ENCODE results near the gene IL17B. TPM values are rescaled to one million over a fixed set of nuclear protein-coding genes. Genes with fewer than 3 reads are reported as not detected.

IL17B gene
- total RNA-seq, 4 donors from 2014 or later = 2.0 to 2.5 (median 2.1) TPM; not detected in 1

- H3K27ac ChIP-seq = peak overlapping the region; percentile 52 to 90 (median 72)
- no peak for DNase-seq
- intact Hi-C loops (cut with DNase I) = no loop called here
- H3K4me3 ChIP-seq = peak overlapping the region in 1 of 4 donors; percentile 66
- peaks cover 12 to 94% (median 43%) of the 10 kb centered on the region in 3 donors for H3K4me1 ChIP-seq
- whole genome bisulfite sequencing, 2 donors = 66 to 67% methylated on average over 6 of the region's 6 CpGs
- no peaks in the 10 kb centered on the region for H3K9me3 ChIP-seq
- H3K36me3 ChIP-seq = peaks cover 0 to 9% (median 0%) of the 10 kb centered on the region in 3 donors
- H3K27me3 ChIP-seq = no peaks in the 10 kb centered on the region
- no peak for TF ChIP-seq CTCF (IDR thresholded peaks at IDR 0.05)
- no peak for TF ChIP-seq POLR2A (IDR thresholded peaks at IDR 0.05)
Measured at GRCh38 chr5:149418910-149419531, 39.9 kb upstream of the IL17B start.

GRCh38 chr5:149417711-149418368 lies 38.7 kb upstream of the IL17B start:
- DNase-seq = no peak
- H3K4me3 ChIP-seq = peak overlapping the region in 3 of 4 donors; percentile 13 to 66 (median 25)
- H3K36me3 ChIP-seq = peaks cover 0 to 9% (median 0%) of the 10 kb centered on the region in 3 donors
- H3K4me1 ChIP-seq = peaks cover 7 to 82% (median 34%) of the 10 kb centered on the region in 3 donors
- 53 to 60% methylated on average over 8 to 9 of the region's 9 CpGs for WGBS, 2 donors
- H3K27ac ChIP-seq = peak overlapping the region; percentile 53 to 90 (median 88)
- intact Hi-C loops (cut with DNase I) = no loop called here
- TF ChIP-seq POLR2A (IDR thresholded peaks at IDR 0.05) = no peak
- no peaks in the 10 kb centered on the region for H3K9me3 ChIP-seq
- H3K27me3 ChIP-seq = no peaks in the 10 kb centered on the region

DNA sequence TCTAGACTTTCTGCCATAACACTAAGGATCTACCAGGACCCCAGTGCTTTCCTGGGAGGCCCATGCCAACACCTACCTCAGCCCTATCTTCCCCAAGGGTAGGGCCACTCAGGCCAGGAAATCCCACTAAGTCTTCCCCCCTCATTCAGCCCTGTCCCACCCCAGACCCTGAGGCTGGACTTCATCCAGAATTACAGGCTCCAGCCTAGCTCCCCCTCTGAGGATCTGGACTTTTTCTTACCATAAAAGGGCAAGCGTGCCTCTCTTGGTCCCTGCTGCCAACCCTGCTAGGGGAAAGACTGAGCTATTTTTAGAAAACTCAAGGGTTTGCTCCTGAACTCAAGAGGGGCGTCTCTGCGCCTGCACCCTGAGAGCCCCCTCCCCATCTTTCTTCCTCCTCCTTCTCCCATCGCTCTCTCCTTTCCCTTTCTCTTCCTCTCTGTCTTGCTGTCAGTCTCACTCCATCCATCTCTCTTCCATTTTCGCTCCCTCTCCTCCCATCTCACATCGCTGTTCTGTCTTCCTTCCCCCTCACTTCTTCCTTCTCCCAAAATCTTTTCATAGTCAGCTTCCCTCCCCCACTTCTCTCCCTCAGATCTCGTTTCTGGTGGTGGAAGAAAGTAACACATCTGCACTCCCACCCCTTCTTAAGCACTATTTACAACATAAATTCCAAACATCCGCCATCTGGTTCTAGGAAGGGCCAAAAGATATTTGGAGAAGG lies 38.1 kb upstream of the IL17B start:
- Histone ChIP-seq H3K9me3 (no peaks in the 10 kb centered on the region), H3K4me3 (peak overlapping the region in 3 of 4 donors; percentile 25 to 66 (median 51)), H3K27me3 (no peaks in the 10 kb centered on the region), H3K4me1 (peaks cover under 1 to 81% (median 27%) of the 10 kb centered on the region in 3 donors), H3K36me3 (peaks cover 0 to 9% (median 0%) of the 10 kb centered on the region in 3 donors), H3K27ac (peak overlapping the region; percentile 53 to 90 (median 88))
- intact Hi-C loops (cut with DNase I) = no loop called here
- TF ChIP-seq CTCF (IDR thresholded peaks at IDR 0.05) (no peak), POLR2A (IDR thresholded peaks at IDR 0.05) (no peak)
- no peak for DNase-seq
- 45 to 56% methylated on average over 8 of the region's 8 CpGs for WGBS, 2 donors

DNA sequence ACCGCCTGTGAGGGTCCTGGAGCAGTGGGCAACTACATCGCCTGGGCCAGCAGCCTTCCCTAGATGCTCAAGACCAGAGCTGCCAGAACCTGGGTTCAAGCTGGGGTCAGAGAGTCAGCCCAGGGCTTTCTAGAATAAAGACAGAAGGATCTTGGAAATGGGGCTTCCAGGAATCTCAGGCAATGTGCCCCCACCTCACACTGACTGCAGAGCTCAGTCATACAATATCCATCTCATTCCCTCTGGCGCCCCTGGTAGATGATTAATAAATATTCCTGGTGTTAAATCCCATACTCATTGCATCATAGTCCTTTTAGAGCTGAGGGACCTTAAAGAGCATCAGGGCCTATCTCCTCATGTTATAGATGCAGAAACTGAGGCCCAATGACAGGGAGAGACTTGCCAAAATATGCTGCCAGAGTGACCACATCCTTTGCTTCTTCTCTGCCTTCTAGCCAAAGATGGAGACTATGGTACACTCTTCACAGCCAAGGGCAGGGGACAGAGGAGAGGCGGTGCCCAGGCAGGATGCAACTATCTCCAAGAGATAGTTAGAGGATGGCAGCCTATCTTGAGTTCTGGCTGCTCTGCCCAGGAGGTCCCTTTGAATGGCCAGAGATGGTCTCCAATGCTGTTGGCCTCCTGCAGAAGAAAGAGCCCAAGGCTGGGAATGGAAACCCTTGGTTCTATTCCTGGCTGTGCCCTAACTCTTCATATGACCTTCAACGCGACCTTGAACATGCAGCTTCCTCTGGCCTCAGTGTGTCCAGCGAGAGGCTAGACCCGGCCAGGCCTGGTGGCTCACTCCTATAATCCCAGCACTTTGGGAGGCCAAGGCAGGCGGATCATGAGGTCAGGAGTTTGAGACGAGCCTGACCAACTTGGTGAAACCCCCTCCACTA lies 36.2 kb upstream of the IL17B start:
- intact Hi-C loops (cut with DNase I) = loop anchor here (2.0 kb wide), 1 partner anchor 43 kb away; no protein-coding TSS in a partner anchor
- H3K4me1 ChIP-seq = peaks cover 0 to 66% (median 12%) of the 10 kb centered on the region in 3 donors
- no peaks in the 10 kb centered on the region for H3K9me3 ChIP-seq
- H3K4me3 ChIP-seq = peak overlapping the region in 3 of 4 donors; percentile 51 to 66 (median 52)
- H3K27ac ChIP-seq = peak overlapping the region; percentile 53 to 90 (median 88)
- no peaks in the 10 kb centered on the region for H3K27me3 ChIP-seq
- WGBS, 2 donors = 62 to 71% methylated on average over 5 to 8 of the region's 10 CpGs
- H3K36me3 ChIP-seq = peaks cover 0 to 7% (median 1%) of the 10 kb centered on the region in 3 donors
- no peak for DNase-seq
- TF ChIP-seq POLR2A (IDR thresholded peaks at IDR 0.05) (no peak), CTCF (IDR thresholded peaks at IDR 0.05) (no peak)

All from esophagus squamous epithelium (tissue), 5 donors.